NCI-H526 (cell line): Measurements from ENCODE around the gene TMEM80.

Experiments used
- DNase-seq, 2 experiments: peaks; one replicate each; lab custom pipeline; 2025; lab: John Stamatoyannopoulos, UW

Gene TMEM80

GRCh38 chr11:745428-745827 is 49.8 kb downstream of the TMEM80 start:
- DNase-seq, result no peak

GRCh38 chr11:746289-747157 is 50.9 kb downstream of the TMEM80 start:
- peak; percentile 58 to 83 for DNase-seq

- peak; percentile 86 to 99 for DNase-seq
Measured at GRCh38 chr11:747158-748006, 51.8 kb downstream of the TMEM80 start, which contains the start of gene TALDO1. Gene TALDO1 (plus strand): TSS chr11:747464. CDS start chr11:747482, 18 bp downstream.

- DNase-seq, result no peak
Measured at GRCh38 chr11:748007-748359, 52.4 kb downstream of the TMEM80 start.

- no peak for DNase-seq
Measured at GRCh38 chr11:749731-750130, 54.1 kb downstream of the TMEM80 start.
